Measurements from ENCODE around the gene CKS1B.
A peak's percentile ranks its signal among the peaks of the same experiment; 100 is the strongest.

The CKS1B gene

DNA sequence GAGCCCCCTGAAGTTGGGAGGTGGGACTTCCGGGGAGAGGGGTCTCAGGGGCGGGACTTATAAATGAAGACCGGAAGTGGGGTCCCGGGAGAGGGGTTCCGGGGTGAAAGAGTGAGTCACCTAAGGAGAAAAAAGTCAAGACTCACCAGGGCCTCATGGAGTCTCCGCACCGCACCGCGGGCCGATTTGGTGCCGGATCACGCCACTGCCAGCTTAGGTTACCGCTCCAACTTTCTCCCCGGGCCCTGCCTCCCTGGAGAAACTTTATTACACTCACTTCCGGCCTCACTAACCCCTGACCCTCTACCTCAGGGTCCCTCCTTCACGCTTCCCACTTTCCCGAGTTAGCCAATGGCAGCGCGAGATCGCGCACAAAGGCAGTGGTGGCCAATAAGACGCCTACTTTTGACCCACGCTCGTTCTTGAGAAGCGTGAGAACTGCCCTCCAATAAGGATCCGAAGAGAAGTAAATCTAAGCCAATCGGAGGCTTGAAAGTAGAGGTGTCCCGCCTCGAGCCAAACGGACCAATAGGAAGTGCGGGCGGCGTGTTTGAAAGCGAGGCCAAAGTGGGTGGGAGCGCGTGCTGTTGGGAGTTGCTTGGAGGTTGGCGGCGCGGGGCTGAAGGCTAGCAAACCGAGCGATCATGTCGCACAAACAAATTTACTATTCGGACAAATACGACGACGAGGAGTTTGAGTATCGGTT, at the start of gene CKS1B:
Gene CKS1B, plus strand, starts transcription at position 580 of the 706 bp plus-strand sequence. Its CDS starts 65 bp downstream, at position 645.
- DNase-seq: peak; percentile 88 to 96

DNA sequence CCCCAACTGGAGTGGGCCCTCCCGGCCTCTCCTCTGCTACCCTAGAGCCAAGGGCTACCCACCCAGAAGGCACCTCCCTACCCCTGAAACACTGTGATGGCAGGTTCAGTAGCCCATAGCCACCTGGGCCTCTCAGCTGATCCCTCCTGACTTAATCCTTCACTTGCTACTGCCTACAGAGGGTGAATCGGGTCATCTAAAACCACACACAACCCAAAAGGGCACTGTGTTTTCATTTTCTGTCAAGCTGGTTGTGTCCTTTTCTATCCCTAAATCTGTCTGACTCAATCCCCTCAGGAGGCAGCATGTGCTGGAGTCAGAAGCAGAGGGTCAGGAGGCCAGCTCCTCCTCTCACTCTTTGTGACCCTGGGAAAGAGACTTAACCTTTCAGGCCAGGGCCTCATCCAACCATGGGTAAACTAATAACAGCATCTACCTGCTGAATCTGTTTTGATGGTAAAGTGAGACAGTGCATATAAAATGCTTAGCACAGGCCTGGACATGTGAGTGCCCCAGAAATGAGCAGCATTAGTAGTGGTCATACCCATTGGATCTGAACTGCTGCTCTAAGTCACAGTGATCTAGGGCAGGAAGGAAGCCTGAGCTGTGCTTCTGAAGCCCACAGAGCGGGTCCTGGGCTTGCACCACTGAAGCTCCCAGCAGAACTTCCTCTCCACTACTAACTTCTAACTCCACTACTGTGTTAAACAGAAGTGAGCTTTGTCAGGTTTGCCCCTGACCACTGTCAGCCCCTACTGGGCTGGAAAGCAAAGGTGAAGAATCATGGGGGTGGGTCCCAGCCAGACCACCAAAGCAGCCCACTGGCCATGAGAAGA, 48.9 kb upstream of the CKS1B start:
- no peak for DNase-seq

DNA sequence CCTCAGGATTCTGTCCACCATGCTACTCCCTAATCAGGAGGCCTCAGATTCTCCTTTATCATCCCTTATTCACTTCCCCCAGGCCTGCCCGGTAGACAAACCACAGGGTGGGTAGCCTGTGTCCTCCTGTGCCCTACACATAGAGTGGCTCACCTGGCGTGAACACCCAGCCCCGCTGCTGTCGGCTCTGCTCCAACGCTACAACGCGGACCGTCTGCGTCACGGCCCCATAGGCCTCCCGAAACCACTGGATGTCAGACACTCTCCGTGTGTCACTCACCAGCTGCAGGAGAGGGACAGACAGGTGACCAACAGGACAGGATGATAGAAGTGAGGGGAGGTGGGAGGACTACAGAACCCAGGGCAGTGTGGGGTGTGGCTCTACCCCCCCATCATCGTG, 48.3 kb upstream of the CKS1B start:
- DNase-seq: no peak

DNA sequence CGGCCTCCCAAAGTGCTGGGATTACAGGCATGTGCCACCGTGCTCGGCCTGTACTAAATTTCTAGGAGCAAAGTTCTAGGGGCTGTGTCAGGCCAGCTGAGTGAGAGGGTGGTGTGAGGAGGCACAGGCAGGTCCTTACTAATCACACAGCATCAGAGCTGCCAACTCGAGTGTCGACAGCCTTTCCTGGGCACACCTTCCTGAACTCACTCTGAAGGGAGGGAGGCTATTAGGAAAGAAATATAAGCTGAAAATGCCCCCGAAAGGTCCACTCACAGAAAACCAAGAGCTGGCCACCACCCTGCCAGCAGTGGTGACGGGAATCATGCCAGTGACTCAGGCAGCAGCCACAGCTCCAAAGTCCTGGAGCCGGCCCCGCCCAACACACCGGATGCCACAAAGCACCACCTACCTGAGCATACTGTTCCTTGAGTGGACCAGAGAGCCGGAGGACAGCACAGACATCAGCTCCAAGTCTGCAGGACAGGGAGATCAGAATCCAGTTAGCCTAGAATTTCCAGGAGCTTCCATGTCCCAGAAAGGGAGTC, 42.5 kb upstream of the CKS1B start:
- no peak for DNase-seq

DNA sequence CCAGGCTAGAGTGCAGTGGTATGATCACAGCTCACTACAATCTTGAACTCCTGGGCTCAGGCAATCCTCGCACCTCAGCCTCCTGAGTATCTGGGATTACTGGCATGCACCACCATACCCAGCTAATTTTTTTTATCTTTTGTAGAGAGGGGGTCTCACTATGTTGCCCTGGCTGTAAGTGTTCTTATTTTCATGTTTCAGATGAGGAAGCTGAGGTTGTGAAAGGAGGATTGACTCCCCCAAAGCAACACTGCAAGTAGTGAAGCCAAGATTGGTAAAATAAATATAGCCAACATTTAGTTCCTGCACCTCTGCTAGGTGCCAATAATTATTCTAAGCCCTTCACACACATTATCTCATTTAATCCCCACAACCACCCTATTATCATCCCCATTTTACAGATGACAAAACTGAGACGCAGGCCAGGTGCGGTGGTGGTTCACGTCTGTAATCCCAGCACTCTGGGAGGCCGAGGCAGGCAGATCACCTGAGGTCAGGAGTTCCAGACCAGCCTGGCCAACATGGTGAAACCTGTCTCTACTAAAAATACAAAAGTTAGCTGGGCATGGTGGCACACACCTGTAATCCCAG, 40.0 kb upstream of the CKS1B start:
- DNase-seq: no peak

DNA sequence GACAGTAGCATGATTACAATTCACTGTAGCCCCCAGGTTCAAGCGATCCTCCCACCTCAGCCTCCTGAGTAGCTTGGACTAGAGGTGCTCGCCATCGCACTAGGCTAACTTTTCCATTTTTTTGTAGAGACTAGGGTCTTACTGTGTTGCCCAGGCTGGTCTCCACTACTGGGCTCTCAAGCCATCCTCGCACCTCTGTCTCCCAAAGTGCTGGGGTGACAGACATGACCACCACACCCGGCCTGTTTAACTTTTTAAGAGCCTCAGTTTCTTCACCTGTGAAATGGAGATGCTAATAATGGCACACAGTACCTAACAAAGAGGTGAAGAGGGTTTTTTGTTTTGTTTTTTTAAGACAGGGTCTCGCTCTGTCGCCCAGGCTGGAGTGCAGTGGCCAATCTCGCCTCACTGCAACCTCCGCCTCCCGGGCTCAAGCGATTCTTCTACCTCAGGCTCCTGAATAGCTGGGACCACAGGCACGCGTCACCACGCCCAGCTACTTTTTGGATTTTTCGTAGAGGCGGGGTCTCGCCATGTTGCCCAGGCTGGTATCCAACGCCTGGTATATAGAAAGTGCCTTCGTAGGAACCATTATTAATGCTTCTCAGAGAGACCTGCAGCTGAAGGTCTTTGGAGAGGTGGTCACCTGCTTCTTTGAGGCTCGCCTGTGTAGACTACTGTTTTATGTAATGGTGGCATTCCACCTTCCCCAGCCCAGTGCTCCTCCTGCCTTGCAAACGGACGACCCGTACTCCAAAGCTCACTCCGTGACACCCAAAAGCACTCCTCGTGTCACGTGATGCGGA, 38.5 kb upstream of the CKS1B start:
- DNase-seq: no peak

DNA sequence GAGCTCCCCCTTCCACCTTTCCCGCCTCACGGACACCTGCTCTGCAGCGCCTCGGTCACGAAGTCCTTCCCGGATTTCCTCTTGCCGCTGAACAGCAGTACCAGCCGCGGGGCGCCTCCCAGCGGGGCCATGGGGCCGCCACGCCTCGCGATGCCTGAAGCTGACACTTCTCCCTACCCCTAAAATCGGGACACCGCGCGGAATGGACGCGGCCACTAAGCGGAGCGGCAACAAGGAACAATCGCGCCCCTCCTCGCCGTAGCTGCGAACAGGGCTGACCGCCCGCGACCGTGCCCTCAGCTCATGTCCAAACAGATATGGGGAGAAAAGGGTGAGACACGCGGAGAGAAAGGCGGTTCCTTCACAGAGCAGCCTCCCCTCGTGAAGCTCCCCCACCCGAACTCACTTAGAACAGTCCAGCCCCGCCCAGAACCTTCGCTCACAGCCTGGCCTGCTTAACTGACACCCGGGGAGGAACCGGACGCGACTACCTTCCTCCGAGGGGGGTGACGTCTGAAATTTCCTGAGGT, 37.9 kb upstream of the CKS1B start, which contains the start of gene PMVK:
Gene PMVK, minus strand, starts transcription at position 165 of the 530 bp plus-strand sequence. Its CDS starts 34 bp downstream, at position 131.
- peak; percentile 89 to 93 for DNase-seq

DNA sequence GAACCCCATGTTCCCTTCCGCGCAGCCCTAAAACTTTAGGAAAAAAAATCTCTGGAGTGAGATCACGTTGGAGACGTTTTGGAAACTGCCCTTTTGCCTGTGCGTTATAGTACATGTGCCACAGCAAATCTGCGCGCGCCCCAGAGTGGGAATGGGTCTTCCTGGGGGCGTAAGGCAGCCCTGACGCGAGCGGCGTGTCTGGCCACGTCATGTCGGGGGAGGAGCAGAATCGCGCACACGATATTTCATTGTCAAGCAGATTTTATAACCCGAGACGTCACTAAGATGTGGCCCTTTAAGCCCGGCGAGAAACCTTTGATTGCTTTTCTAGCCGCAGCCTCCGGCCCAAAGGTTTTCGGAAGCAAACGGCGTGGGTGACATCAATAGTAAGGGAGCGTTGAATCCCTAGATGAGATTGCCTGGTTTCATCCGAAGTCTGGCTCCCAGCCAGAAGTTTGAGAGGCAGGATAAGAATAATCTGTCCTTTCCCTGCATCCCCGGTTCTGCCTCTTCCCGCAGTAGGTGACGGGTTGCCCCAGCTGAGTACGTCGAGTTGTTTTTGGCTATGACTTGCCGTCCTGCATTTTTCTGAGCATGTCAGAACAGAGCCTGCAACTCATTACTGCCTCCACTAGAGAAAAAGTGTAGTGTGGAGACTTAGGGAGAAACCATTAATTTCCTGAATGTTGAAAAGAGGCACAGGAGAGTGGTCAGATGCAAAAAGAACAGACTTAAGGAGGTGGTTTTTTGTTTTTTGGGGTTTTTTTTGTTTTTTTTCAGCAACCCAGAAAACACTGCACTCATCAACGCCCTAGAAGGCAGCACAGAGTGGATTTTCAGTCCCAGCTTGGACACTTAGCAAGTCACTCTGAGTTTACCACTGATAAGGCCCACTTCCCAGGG, 37.1 kb upstream of the CKS1B start:
- DNase-seq: peak; percentile 83 to 88

DNA sequence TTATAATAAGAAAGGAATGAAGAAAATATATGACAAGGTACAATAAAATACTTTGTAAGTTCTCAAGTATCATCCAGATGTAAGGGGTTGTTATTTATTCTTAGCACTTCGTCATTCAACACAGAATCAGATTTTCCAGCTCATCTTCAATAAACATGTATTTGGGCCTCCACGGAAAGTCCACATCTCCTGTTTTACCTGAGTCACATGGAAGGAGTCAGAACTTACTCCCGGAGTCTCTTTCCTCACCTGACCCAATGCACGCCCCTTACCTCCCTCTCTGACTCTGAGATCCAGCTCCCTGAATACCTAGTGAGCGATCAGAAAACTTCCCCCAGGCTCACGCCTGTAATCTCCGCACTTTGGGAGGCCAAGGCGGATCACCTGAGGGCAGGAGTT, 36.5 kb upstream of the CKS1B start:
- no peak for DNase-seq

DNA sequence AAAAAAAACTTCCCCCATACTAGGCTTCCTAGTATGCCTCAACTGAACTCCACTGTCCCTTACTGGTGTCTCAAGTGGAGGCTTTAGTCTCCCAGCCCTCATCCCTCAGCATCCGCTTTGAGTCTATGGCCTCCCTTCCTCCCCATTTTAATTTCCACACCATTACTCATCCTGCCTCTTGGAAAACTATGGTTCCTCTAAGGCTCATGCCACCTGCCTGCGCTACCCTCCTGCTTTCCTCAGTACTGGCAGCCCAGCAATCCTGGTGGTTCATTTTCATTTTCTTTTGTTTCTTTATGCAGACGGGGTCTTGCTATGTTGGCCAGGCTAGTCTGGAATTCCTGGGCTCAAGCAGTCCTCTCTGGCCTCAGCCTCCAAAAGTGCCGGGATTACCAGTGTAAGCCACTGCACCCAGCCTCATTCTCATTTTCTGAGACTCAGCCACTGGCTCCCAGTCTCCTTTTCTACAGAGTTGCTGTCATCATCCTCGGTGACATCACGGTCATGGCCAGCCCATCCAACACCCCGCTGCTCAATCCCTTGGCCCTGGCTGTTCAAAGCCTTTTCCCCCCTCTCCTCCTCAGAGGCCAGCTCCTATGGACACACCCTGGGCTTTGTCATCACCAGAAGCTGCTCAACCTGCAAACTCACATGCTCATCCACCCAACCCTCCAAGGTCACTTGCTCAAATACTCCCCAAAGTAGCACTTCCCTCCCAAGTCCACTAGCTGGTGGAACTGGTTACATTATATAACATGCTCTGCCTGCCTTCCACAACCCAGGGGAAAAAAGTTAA, 35.7 kb upstream of the CKS1B start:
- DNase-seq: no peak

DNA sequence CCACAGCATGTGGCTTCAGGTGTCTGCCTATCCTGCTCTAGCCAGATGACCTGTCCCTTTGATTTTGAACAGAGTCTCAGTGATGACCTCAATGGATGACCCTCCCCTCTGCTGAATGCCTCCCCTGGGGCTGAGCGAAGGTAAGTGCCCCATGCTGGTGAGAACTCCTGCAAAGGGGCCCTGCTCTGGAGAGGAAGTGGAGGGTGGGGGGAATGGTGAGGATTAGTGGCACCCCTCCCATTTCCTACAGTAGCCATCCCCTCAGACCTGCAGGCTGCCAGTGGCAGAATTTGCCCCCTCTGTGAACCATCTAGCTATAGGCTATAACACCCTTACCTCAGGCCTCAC, 34.3 kb upstream of the CKS1B start:
- no peak for DNase-seq

DNA sequence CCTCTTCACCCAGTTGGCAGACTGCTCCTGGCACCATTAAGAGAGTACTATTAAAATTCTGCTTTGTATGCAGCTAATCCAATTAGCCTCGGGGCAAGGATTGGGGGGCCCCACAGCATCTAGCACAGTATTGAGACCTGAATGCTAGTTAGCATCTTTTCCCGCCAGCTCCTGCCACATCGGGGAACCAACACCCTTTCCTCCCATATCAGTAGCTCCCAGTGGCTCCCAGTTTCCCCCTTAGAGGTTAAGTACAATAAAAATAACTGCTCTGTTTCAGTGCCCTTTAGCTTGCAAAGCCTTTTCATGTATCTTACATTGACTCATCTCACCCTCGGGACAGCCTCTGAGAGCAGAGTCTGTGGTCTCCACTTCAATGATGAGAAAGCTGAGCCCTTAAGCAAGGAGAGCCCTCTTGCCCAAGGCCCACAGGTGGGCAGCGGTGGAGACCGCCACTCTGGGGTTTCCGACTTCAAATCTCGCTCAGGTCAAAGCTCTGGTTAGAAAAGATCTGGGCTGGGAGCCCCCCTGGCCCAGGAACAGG, 33.8 kb upstream of the CKS1B start:
- no peak for DNase-seq

DNA sequence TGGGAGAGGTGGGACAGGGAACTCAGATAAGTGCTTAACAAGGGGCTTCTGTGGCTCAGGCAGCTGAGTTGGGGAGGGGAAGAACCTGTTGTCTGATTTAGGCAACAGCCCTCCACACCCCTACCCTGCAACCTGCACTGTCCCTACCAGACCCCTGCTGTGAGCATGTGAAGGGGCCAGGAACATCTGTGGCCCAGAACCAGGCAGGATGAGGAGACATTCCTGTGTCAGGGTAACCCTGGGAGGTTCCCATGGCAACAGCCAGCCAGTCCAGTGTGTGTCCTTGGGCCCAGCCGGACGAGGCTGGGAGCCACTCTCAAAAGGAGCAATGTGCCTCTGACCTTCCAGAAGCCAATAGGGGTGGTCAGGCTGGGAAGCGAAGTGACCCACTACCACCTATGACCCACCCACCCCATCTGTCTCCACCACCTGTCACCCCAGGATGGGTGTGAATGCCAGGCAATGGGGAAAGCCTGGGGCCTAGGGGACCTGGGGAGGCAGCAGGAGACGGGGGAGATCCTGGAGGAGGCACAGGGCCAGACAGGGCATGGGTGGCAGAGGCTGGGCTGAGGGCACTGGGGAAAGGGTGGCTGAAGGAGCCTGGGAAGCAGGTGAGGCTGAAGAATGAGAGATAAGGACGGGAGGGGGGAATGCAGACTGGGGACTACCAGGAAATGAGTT, 33.0 kb upstream of the CKS1B start:
- no peak for DNase-seq

DNA sequence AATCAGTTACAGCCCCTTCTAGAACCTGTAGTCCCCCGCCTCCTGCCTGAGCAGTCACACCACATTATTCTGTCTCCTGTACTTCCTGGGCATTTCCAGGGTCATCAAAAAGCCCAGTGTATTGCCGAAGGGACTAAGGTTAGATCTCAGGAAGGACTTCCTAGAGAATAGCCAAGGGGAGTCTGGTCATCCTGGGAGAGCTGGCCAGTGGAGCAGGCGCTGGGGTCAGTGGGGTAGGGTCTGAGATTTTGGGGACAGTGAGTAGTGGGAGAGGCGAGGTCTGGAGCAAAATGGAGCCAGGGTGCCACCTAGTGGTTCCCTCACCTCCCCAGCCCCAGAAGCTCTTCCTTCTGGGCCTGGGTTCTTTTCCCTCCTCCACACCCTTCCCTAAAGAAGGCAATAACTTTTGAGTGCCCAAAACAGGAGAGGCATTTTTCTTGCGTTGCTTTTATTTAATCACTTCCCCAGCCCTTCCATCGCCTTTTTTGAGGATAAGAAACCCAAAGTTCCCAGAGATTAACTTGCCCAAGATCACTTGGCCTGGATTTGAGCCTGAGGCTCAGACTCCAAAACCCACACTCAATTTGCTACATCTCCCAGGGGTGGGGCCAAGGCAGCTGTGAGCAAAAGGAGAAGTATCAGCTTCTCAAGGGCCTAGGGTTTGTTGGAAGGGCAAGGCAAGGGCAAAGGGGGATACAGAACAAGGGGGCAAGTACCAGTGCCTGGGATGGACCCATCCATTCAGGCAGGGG, 30.7 kb upstream of the CKS1B start:
- DNase-seq: peak in 1 of 2 experiments; percentile 39

DNA sequence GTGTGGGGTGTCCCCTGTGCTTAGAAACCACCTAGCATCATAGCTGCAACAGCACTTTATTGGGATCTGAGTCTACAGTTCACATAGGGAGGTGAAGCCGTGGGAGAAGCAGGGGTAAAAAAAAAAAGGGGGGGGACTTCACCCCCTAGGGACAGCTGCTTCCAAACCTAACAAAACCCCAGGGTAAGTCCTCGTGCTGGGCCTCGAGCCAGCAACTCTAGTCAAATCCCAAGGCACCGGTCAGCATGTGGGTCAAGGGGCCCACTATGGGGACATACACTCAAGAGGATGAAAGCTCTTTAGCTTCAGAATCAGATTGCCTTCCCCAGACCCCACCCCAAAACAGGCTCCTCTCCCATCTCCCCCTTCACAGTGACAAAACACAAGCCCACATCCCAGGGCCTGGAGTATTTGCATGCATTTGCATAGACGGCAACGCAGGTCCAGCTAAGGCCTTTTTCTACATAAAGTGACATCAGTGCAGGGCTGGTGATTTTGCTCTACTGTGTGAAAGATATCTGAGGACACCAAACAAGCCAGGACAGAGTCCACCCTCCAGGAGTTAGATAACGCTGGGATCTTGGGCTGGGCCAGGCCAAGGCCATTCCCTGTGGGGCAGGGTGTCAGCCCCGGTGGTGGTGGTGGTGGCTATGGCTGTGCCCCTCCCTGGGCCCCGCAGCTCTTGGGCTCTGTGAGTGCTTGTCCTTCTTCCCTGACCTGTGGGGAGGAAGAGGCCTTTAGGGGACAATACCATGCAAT, 29.9 kb upstream of the CKS1B start:
- no peak for DNase-seq

DNA sequence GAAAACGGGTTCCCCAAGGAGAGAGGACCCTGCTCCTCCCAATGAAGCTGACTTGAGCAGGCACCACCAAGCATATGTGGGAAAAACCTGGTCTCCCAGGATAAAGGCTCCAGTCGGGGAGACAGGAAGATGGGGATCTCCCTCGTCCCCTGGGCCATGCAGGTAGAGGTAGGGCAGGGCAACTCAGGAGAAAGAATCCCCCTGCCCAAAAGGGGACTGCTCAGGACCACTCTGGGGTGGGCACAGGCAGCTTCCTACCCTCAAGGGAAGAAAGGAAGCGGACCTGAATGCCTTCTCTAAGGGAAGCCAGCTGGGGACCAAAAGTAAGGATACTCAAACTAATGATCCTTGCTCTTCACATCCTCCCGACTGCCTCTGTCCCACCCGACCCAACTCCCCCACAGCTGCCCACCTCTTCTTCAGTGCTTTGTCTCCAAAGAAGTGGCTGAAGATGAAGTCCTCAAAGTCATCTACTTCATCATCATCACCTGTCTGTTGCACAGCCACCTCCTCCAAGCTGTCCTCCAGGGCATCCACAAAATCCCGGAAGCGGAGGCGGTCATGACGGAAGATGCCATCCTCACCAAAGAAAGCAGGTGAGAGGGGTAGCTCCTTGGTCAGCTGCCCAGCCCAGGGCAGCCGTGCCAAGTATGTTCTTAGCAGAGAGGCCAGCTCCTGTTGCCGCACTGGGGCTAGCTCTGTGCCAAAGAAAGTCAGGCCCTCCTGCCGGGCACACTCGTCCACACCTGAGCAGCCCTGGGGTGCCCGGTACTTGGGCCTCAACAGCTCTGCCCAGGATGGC, 29.1 kb upstream of the CKS1B start:
- no peak for DNase-seq

Measured in stimulated activated CD4-positive, alpha-beta T cell treated with anti-CD3 and anti-CD28 coated beads, Interleukin-4, amount 100 ng/mL, for 4 hours (primary cell).